ENCODE measurements around the gene RFNG.

Gene RFNG

DNA sequence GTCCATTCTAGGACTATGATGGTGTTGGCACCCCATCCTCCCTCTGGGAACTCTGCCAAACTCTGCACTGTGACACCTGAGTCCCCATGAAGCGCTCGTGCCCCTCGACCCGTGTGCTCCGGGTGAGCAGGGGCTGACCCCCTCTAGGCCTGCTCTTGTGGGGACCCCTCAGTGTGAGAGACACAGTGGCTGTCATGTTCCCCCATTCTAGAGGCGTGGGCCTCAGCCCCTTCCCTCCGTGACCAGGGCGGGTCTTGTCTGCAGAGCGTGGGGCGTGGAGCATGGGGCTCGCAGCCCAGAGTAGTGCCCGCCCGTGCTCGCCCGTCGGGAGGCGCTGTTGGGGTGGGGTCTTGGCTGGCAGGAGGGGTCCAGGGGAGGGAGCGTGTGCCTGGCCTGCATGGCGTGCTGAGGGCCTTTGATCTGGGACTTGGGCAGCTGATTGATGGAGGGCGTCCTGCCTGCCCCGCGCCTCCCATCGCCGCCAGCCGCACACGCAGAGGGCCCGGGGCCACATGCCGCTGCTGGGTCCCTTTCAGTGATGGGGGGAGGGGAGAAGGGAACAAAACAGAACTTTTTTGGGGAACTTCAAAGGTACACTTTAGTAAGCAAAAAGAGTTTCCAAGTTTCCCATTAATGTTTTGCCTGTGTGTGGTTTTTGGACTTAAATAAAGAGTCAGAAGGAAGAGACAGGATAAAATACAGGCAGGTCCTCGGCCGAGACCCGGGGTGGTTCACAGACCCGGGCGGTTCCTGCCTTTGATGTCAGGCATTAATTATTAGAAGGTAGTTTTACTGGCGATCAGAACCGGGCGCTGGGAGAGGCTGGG is 51.4 kb downstream of the RFNG start:
- DNase-seq (ENCODE audit: low read depth), result no peak

DNA sequence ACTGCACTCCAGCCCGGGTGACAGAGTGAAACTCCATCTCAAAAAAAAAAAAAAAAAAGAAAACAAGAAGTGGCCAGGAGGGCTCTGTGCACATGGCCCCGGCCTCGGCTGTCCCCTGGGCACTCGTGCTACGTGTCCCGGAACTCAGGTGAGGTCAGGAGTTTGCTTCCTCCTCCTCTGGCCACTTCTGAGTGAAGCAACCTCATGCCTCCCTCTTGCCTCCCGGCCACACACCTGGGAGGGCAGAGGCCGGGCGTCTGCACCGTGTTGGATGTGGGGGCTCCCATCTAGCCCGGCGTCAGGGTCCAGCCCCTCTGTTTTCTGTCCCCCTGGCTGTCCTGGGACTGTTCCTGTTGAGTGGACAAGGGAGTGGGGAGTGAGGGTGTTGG is 52.0 kb downstream of the RFNG start:
- DNase-seq (ENCODE audit: low read depth), result no peak

GRCh38 chr17:81998691-81999438 is 52.7 kb downstream of the RFNG start:
- DNase-seq (ENCODE audit: low read depth), result no peak

DNA sequence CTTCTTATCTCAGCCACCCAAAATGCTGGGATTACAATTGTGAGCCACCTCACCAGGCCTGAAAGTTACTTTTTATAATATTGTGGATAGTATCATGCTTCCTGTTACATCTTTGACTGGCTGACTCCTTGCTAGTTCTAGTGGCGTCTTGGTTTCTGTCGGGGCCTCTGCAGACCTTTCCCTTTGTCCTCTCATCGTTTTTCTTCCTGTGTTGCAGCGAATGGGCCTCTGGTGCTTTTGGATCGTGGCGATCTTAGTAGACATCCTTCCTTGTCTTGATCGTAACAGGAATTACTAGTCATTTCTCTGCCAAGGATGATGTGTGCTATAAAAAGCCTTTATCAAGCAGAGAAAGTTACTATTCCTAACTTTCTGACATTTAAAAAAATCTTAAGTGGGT is 53.4 kb downstream of the RFNG start:
- no peak for DNase-seq (ENCODE audit: low read depth)
